CD4-positive, alpha-beta T cell (primary cell): ENCODE data around the gene PPM1G. TPM values are rescaled to one million over a fixed set of nuclear protein-coding genes. Genes with fewer than 3 reads are reported as not detected.
A peak's percentile ranks its signal among the peaks of the same experiment; 100 is the strongest.
"Not testable (repeated sequence)": the region's sequence is repeated elsewhere in the genome, so short reads cannot be mapped to it uniquely, and the experiment has no call there.

ENCODE experiments used
- ATAC-seq: fragments of 200-7000 bp; cut with Tn5 transposase; one replicate; pipeline ENCODE4 v1.10.0; 2022; ENCODE audit warnings: mild to moderate bottlenecking; ENCODE audit not compliant: poor library complexity
- CTCF ChIA-PET: fragments of 350-600 bp; sonication (Branson Sonifier 250); formaldehyde crosslinking; loops from one replicate; lab custom pipeline; 2021; ENCODE audit warnings: antibody characterized with exemption, inconsistent platforms; lab: Charles Lee
- POLR2A ChIA-PET: fragments of 350-600 bp; sonication (Branson Sonifier 250); formaldehyde crosslinking; loops from one replicate; lab custom pipeline; 2021; ENCODE audit warnings: antibody characterized with exemption, inconsistent platforms; lab: Charles Lee
- DNase-seq, 14 experiments: peaks; one replicate each; pipeline ENCODE4 v3.0.0-alpha.2; 2013 to 2020; ENCODE audit warnings: mixed read lengths in 2 of 14
- H3K27ac ChIP-seq, 2 donors: one replicate each; pipeline versions ENCODE4 v1.5.1 to v1.7.0; 2013; ENCODE audit warnings: low read length in 2 of 2, low read depth in 1 of 2, mild to moderate bottlenecking in 1 of 2
- H3K27me3 ChIP-seq, 2 experiments: 1 replicate in 1 of 2; 2 replicates in 1 of 2; pipeline versions ENCODE4 v1.6.1 to v1.7.0; 2013; ENCODE audit warnings: low read length in 2 of 2, control low read depth in 1 of 2, mild to moderate bottlenecking in 1 of 2, moderate library complexity in 1 of 2; ENCODE audit not compliant: insufficient read depth in 2 of 2, control insufficient read depth in 1 of 2
- H3K36me3 ChIP-seq: one replicate; pipeline ENCODE4 v1.6.1; 2013; ENCODE audit warnings: low read length, control low read depth; ENCODE audit not compliant: insufficient read depth
- H3K4me1 ChIP-seq: one replicate; pipeline ENCODE4 v1.6.1; 2013; ENCODE audit warnings: low read length, control low read depth; ENCODE audit not compliant: insufficient read depth
- H3K4me3 ChIP-seq: one replicate; pipeline ENCODE4 v1.5.1; 2013; ENCODE audit warnings: mild to moderate bottlenecking, low read length, moderate library complexity
- H3K9me3 ChIP-seq, 2 experiments: 1 replicate in 1 of 2; 2 replicates in 1 of 2; pipeline versions ENCODE4 v1.6.1 to v1.7.0; 2013; ENCODE audit warnings: low read length in 2 of 2, mild to moderate bottlenecking in 2 of 2, control low read depth in 1 of 2, moderate library complexity in 1 of 2; ENCODE audit not compliant: control insufficient read depth in 1 of 2, insufficient read depth in 1 of 2
- H3K27ac Mint-ChIP-seq: one replicate; pipeline ENCODE4 v1.8.0; 2020; ENCODE audit warnings: mixed read lengths
- H3K27me3 Mint-ChIP-seq: one replicate; pipeline ENCODE4 v1.8.0; 2021; ENCODE audit warnings: mixed read lengths
- H3K36me3 Mint-ChIP-seq: one replicate; pipeline ENCODE4 v1.8.0; 2021; ENCODE audit warnings: low read depth, mixed read lengths
- H3K4me1 Mint-ChIP-seq: one replicate; pipeline ENCODE4 v1.8.0; 2021; ENCODE audit warnings: low read depth, mixed read lengths
- H3K4me3 Mint-ChIP-seq: one replicate; pipeline ENCODE4 v1.8.0; 2020; ENCODE audit warnings: mild to moderate bottlenecking, mixed read lengths
- H3K9me3 Mint-ChIP-seq: one replicate; pipeline ENCODE4 v1.8.0; 2020; ENCODE audit warnings: mixed read lengths
- intact Hi-C, 2 experiments: fragments of 100-400 bp; cut with DNase I in 1 of 2; cut with micrococcal nuclease in 1 of 2; formaldehyde crosslinking; loops; one replicate each; pipeline versions ENCODE4 v1.15.1 to v1.9.0; 2023 to 2025; cut with DNase I, micrococcal nuclease
- total RNA-seq, 174 experiments: library from RNA in 2 of 174; stranded (reverse) in 2 of 174; gene quantifications; one replicate each; pipeline ENCODE4 v1.2.3 and lab custom pipeline; 2021 to 2026
- TF ChIP-seq, protein P1 (sequence below): fragments of 200-600 bp; IDR thresholded peaks from one replicate; pipeline ENCODE4 v1.8.0; 2022; ENCODE audit warnings: antibody characterized with exemption, mild to moderate bottlenecking

The PPM1G gene
- total RNA-seq, 2 experiments from 2014 or later = 30.4 to 31.2 TPM

DNA sequence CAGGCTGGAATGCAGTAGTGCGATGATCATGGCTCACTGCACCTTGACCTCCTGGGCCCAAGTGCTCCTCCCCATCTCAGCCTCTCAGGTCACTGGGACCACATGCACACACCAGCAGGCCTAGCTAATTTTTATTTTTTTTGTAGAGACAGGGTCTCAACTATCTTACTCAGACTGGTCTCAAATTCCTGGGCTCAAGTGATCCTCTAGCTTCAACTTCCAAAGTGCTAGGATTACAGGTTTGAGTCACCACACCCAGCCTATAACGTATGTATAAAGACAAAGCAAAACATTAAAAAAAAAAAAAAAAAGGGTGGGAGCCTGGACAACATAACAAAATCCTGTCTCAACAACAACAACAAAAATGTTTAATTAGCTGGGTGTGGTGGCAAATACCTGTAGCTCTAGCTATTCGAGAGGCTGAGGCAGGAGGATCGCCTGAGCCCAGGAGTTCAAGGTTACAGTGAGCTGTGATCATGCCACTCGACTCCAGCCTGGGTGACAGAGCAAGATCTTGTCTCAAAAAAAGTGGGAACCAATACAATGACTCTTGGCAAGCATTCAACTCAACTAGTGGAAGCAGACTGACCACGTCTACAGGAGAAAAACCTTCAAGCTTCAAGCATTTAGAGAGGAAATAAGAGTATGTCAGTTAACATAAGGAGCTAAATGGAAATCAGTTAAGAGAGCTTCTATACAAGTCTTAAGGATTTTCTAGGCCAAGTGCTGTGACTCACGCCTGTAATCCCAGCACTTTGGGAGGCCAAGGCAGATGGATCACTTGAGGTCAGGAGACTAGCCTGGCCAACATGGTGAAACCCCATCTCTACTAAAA lies 55.4 kb downstream of the PPM1G start:
- H3K36me3 ChIP-seq = peaks cover 6% of the 10 kb centered on the region
- intact Hi-C loops = no loop called here
- Mint-ChIP-seq H3K4me3 (peak overlapping the region; percentile 71), H3K27ac (peak overlapping the region; percentile 99), H3K27me3 (no peaks in the 10 kb centered on the region), H3K9me3 (no peaks in the 10 kb centered on the region), H3K4me1 (peaks cover 70% of the 10 kb centered on the region), H3K36me3 (peaks cover 32% of the 10 kb centered on the region)
- TF ChIP-seq, protein P1, sequence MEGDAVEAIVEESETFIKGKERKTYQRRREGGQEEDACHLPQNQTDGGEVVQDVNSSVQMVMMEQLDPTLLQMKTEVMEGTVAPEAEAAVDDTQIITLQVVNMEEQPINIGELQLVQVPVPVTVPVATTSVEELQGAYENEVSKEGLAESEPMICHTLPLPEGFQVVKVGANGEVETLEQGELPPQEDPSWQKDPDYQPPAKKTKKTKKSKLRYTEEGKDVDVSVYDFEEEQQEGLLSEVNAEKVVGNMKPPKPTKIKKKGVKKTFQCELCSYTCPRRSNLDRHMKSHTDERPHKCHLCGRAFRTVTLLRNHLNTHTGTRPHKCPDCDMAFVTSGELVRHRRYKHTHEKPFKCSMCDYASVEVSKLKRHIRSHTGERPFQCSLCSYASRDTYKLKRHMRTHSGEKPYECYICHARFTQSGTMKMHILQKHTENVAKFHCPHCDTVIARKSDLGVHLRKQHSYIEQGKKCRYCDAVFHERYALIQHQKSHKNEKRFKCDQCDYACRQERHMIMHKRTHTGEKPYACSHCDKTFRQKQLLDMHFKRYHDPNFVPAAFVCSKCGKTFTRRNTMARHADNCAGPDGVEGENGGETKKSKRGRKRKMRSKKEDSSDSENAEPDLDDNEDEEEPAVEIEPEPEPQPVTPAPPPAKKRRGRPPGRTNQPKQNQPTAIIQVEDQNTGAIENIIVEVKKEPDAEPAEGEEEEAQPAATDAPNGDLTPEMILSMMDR = no peak
- H3K27me3 ChIP-seq = no peaks in the 10 kb centered on the region
- ATAC-seq (no peak), DNase-seq (no peak)
- POLR2A ChIA-PET = interaction anchor here (1.3 kb wide), 1 partner anchor 55 kb away, joined by 3 read pairs; the partner anchor contains the start of gene PPM1G
- H3K9me3 ChIP-seq = no peaks in the 10 kb centered on the region
- CTCF ChIA-PET = interaction anchor here (0.8 kb wide), 1 partner anchor 16 kb away, joined by 3 read pairs; no protein-coding TSS in a partner anchor
- no peak overlapping the region for H3K27ac ChIP-seq
- no peak overlapping the region for H3K4me3 ChIP-seq
- H3K4me1 ChIP-seq = peaks cover 50% of the 10 kb centered on the region

- H3K27ac Mint-ChIP-seq = peak overlapping the region; percentile 99
- H3K4me1 ChIP-seq = peaks cover 49% of the 10 kb centered on the region
- H3K36me3 Mint-ChIP-seq = peaks cover 33% of the 10 kb centered on the region
- H3K27ac ChIP-seq, ATAC-seq, H3K9me3 ChIP-seq, H3K27me3 Mint-ChIP-seq, CTCF ChIA-PET, H3K4me3 Mint-ChIP-seq, H3K36me3 ChIP-seq, intact Hi-C loops, H3K27me3 ChIP-seq, H3K9me3 Mint-ChIP-seq, H3K4me3 ChIP-seq, DNase-seq: not testable (repeated sequence)
- peaks cover 68% of the 10 kb centered on the region for H3K4me1 Mint-ChIP-seq
- POLR2A ChIA-PET = interaction anchor here (1.3 kb wide), 1 partner anchor 56 kb away, joined by 3 read pairs; the partner anchor contains the start of gene PPM1G
These were observed 56.0 kb downstream of the PPM1G start for GRCh38 chr2:27353386-27353761.

DNA sequence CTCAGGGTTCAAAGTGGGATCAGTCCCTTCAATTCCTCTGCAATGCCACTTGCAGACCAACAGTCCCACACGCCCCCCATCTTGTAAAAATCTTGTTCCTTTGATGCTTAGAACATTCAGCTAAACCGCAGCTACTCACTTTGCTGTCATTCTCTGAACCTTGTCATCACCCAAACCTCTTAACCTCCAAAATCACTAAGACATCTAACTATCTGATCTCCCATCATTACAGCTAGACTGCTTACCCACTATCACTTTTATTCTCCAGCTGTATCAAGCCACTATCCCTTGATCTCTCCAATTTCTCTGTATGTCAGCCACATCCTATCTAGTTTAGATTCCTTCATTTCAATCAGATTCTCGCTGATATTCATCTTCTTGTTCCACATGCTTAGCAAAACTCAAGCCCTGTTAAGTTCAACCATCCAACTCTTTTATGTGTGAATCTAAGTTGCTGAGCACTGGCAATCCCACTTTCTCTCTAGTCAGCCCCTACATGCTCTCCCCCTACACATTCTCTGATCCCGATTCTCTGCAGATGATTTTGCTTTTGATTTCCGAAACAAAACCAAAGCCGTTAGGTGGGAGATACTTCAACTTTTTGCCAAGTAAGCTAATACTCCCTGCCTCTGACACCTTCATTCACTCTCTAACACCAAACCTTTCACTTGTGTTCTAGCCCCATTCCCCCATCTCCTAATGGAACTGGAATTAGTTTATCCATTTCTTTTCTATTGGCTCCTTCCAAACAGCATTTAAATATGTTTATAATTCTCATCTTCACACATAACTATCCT lies 57.4 kb downstream of the PPM1G start:
- POLR2A ChIA-PET = interaction anchor here (0.7 kb wide), 1 partner anchor 12 kb away, joined by 3 read pairs; no protein-coding TSS in a partner anchor
- ATAC-seq = peak; percentile 3
- Histone ChIP-seq H3K27me3 (no peaks in the 10 kb centered on the region), H3K36me3 (peaks cover 9% of the 10 kb centered on the region), H3K4me3 (no peak overlapping the region), H3K27ac (no peak overlapping the region), H3K9me3 (no peaks in the 10 kb centered on the region), H3K4me1 (peaks cover 36% of the 10 kb centered on the region)
- CTCF ChIA-PET = interaction anchor here (1.0 to 1.9 kb wide), 2 partner anchors 12 to 18 kb away, joined by 3 to 8 read pairs; partner anchors contain the start of genes EIF2B4 and SNX17
- TF ChIP-seq, protein P1 = no peak
- peak overlapping the region; percentile 34 for H3K27ac Mint-ChIP-seq
- peaks cover 63% of the 10 kb centered on the region for H3K4me1 Mint-ChIP-seq
- H3K36me3 Mint-ChIP-seq = peaks cover 42% of the 10 kb centered on the region
- H3K27me3 Mint-ChIP-seq = no peaks in the 10 kb centered on the region
- peak overlapping the region; percentile 35 for H3K4me3 Mint-ChIP-seq
- DNase-seq = peak in 2 of 14 experiments; percentile 11 to 22
- intact Hi-C loops = no loop called here
- no peaks in the 10 kb centered on the region for H3K9me3 Mint-ChIP-seq
